GM19239 (cell line): ENCODE results near the gene EIF5.

ENCODE experiments used
- DNase-seq: peaks from one replicate; pipeline ENCODE4 v3.0.0; 2011; ENCODE audit warnings: low spot score; ENCODE audit not compliant: insufficient read length
- FAIRE-seq: peaks from 2 replicates; lab custom pipeline; 2011; peaks lifted over from hg19 to GRCh38; lab: Jason Lieb, UNC

Gene EIF5

DNA sequence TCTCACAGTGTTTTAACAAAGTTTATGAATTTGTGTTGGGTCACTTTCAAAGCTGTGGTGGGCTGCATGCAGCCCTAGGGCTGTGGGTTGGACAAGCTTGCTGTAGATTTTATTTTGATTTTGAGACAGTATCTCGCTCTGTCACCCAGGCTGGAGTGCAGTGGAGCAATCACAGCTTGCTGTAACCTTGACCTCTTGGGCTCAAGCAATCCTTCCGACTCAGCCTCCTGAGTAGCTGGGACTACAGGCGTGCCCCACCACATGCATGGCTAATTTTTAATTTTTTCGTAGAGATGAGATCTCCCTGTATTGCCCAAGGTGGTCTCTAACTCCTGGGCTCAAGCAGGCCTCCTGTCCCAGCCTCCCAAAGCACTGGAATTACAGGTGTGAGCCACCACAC lies 56.6 kb downstream of the EIF5 start:
- FAIRE-seq, result no peak
- no peak for DNase-seq

DNA sequence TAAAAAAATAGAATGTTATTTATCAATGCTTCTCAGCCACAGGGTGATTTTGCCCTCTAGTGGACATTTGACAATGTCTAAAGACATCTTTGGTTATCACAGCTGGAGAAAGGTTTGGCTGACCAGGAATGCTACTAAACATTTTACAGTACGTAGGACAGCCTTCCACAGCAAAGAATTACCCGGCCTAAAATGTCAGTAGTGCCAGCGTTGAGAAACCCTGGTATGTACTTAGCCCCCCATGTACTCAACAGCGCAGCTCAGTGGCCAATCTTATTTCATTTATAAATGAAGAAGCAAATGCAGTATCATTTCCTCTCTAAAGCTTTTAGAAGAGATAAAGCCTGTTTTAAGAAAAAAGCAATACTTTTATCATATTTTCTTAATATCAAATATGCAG lies 57.0 kb downstream of the EIF5 start:
- DNase-seq, result no peak
- FAIRE-seq, result peak; percentile 49

DNA sequence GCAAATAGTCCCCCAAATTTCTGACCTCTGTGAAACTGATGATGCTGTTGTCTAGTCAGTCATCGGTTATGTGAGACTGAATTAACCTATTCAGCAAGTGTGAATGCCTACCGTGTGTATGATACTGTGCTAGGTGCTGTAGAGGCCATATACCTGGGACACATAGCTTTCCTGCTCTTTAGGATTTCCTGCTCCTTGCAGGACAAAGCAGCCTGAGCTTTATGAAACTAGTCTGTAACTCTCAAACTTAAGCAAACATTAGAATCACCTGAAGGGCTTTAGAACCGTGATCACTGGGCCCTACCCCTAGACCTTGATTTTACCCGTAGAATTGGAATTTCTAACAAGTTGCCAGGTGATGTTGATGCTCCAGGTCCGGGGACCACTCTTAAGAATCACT lies 58.1 kb downstream of the EIF5 start:
- no peak for FAIRE-seq
- no peak for DNase-seq

DNA sequence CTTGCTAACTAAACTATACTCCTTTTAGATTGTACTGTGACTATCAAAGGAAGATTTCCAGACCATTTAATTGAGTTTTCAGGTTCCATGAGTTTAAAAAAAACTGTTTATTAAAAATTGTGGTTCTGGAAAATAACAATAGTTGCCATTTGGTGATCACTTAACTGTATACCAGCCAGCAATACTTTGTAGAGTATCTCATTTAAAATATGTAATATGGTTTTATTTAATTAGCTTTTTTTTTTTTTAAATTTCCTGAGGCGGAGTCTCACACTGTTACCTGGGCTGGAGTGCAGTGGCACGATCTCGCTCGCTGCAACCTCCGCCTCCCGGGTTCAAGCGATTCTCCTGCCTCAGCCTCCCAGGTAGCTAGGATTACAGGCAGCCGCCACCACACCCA lies 58.5 kb downstream of the EIF5 start:
- DNase-seq, result no peak
- no peak for FAIRE-seq

DNA sequence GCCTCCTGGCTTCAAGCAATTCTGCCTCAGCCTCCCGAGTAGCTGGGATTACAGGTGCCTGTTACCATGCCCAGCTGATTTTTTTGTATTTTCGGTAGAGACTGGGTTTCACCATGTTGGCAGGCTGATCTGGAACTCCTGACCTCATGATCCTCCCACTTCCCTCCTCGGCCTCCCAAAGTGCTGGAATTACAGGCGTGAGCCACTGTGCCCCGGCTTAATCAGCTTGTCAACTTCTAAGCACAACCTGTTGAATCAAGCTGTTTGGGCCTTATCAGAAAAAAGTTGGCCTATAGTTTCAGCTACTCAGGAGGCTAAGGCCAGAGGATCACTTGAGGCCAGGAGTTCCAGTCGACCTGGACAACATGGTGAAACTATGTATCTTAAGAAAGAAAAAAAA lies 59.0 kb downstream of the EIF5 start:
- FAIRE-seq, result no peak
- DNase-seq, result no peak

DNA sequence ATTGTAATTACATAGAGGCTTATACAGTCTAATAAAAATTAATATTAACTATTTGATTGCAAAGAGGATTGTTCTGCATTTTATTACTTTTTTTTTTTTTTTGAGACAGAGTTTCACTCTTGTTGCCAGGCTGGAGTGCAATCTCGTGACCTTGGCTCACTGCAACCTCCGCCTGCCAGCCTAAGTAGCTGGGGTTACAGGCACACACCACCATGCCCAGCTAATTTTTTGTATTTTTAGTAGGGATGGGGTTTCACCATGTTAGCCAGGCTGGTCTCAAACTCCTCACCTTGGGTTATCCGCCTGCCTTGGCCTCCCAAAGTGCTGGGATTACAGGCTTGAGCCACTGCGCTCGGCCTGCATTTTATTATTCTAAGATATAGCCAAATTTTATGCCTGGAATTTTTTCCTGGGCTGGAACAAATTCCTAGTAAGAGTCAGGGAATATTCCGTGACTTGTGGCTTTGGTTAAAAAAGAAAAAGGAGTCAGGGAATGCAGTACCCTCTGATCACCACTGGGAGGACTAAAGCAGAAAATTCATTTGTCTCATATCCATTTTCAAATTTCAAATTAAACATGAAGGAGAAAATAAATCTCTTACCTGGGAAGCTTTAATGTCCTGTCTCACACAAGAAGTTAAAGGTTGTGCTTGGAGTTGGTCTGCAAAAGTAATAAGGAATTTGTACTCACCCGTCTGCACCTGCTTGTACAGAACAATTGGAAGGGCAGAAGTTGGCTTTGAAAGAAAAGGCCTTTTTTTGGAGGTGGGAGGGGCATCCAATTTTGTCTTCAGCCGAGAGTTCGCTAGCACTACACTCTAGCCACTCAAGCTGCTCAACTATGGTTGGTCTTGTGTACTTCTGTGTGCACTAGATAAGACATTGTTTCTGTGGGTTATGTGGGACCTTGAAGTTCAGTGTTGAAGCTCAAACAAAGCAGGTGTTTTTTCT lies 59.9 kb downstream of the EIF5 start:
- no peak for DNase-seq
- peak; percentile 47 for FAIRE-seq
